Measurements from ENCODE around the gene PRKN.

The PRKN gene

DNA sequence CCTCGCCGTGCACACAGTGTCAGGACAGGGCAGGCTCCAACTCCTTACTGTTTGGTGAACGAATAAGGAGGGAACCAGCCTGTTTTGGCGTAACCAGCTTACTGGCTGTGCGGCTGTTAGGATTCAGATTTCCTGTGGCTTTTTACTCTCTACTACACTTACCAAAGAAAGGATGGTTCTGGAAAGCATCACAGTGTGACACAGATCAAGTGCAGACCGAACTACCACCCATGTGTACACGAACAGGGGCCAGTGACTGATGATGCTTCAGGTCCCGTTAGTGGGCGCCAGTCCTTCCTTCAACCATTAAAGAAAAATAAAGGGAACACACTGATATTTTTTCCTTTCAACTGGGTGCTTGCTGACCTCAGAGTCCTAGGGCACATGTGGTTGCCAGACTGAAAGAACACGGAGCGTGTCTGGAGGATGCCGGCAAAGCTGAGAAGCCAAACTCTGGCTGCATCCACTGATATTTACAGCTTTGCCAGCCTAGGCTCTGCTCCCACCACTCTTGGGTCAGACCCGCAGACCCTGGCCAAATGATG is 1101.4 kb downstream of the PRKN start:
- DNase-seq: no peak

DNA sequence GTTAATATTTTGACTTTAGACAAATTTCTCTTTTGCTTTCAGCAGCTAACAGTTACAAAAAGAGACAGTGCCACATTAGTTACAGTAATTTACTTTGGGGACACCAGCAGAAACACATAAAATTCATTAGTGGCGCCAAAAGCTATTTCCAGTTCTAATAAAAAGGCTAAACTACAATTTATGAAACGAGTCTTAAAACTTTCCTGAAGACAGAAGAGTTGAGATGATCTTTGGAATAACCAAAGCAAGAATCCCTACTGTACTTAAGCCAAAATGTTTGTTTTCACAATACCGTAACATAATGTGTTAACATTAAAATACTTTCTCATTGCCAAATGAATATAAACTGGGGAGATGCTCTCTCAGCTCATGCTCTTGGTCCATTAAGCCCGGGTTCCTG is 1103.5 kb downstream of the PRKN start:
- no peak for DNase-seq

DNA sequence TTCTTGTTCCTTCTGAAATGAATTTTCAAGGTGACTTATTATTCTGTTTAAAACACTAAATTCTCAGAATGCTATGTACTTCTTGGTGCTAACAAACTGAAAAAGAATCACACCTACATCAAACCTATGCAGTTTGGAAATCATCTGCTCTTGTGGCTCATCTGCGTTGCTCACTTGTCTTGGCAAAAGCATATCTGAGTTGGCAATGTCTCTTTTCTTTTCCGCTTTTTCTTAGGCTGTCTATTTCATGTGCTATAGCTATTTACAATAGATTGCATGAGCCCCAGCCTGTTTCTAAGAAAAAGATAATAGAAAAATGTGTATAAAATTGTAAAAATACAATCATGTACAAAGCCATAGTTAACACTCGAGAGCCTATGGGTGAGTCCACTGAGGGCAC is 1104.8 kb downstream of the PRKN start:
- no peak for DNase-seq

DNA sequence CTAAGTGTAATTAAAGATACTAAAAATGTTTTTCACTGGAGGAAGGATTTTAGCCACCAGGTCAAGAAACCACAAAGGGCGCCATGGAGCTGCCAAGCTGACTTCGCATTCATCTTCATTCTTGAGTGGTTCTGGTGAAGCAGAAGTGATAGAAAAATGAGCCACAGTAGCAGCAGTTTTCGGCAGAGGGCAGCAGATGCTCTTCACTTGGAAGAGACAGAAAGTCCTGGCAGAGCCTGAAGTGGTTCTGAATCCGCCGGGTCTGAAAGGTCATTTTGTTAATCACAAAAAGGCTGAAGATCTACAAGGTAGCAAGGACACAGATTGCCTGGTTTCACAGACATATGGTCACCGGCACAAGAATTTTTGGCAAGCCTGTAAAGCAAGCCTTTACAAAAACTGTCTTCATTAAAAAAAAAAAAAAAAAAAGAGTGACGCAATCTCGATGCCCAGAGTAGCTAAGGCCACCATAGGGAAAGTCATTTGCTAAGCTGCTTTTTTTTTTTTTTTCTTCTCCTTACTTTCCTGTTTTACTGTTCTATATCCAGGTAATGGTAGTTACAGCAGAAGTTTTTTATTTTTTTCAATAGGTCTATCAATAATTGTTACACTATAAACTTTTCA is 1108.6 kb downstream of the PRKN start:
- DNase-seq: no peak

DNA sequence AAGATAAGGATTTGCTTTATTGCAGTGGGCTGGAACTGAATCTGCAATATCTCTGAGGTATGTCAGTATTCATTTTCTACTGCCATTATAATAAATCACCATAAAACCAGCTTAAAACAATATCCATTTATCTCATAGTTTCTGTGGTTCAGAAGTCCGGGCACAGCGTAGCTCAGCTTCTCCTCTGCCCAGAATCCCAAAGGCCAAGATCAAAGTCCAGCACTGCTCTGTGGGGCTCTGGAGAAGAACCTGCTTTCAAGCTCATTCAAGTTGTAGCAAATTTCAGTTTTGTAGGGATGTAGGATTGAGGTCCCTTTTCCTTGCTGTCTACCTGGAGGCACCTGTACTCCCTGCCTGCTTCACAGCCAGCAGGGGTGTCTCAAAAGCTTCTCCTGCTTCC is 1113.9 kb downstream of the PRKN start:
- DNase-seq: no peak

DNA sequence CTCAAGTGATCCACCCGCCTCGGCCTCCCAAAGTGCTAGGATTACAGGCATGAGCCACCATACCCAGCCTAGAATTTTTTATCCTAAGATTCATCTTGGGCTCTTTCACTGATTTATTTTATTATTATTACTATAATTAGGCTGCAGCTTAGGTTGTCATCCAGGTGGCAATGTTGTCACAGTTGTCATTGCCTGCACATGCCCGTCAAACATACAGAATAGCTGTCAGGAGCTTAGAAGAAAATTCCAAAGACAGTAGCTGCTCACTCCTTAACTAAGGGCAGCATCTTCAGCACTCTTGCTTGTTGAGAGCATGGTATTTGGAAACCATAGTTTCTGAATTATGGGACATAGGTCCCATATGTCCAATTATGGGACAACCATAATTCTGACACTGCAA is 1118.8 kb downstream of the PRKN start:
- DNase-seq: no peak

DNA sequence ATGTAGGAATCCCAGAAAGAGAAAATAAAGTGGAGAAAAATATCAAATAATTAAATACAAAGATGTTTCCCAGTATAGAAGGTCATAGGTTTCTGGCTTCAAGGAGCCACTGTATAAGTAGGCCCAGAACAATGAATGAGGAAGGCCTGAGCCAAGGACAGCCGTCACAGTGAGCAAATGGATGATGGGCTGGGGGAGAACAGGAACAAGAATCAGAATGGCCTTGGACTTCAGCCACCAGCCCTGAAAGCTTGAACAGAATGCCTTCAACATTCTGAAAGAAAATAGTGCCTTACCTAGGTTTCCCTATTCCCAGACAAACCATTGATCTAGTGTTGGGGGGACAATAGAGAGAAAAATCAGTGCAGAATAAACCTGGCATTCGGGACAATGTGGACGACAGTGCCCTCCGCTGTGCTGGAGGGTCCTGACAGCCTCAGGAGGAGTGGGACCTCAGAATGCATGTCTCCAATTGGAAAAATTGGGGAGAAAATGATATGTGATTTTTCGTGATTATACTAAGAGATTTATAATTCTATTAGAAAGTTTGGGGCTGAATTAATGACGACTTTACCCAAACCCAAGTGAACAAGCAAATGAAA is 1119.8 kb downstream of the PRKN start:
- DNase-seq: no peak

DNA sequence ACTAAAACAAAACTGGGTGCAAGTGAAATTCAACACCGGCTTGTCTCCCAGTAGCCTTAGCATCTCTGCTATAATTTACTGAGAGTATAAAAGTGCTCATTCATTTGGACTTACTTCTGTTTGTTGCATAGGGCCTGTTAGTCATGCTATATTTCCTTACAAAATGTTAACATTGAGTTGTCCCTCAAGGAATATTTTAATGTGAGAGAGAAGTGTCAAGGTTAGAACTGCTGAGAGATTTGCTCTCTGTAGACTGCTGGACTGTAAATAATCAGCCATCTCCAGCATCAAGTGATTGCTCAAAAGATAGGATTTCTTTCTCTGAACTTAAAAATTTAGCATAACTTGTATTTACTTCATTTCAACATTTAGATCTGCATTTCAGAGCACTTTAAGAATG is 1125.2 kb downstream of the PRKN start:
- no peak for DNase-seq

DNA sequence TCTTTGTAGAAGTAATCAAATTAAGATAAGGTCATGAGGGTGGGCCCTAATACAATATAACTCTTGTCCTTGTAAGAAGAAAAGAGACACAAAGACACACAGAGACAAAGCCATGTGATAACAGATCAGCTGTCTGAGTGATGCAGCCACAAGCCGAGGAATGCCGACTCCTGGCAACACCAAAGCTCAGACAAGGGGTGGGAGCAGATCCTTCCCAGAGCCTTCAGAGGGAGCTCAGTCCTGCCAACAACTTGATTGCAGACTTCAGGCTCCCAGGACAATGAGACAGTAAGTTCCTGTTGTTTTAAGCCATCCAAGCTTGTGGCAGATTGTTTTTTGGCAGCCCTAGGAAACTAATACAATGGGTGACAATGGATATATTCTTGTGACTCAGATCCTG is 1128.7 kb downstream of the PRKN start:
- DNase-seq: no peak

DNA sequence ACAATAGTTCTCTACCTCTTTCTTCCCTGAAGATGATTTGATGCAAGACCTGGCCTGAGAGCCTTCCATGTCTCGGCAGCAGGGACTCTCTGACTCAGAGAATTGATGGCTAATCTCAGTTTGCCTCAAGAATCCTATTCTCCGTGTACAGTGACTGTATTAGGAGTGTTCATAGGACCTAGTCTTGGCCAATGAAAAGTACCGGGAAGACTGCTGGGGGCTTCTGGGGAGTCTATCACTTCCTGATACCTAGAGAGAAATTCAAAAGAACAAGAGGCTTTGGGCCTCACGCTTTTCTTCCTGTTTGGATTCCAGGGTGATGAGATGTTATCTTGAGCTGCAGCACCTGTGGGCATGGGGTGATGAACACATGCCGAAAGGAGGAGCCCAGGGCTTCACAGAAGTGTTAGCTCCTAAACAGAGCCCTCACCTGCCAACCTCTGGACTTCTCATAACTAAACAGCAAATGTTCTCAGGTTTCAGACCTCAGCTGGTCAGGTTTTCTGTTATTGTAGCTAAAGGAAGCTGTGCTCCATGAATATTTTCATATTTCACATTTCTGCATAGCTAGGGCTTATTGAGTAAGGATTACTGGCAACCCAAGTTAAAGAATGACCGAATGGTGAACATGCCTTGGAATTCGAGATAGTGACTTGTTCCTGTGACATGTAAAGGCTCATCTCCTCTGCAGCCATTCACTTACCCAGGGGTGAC is 1130.6 kb downstream of the PRKN start:
- DNase-seq: no peak

DNA sequence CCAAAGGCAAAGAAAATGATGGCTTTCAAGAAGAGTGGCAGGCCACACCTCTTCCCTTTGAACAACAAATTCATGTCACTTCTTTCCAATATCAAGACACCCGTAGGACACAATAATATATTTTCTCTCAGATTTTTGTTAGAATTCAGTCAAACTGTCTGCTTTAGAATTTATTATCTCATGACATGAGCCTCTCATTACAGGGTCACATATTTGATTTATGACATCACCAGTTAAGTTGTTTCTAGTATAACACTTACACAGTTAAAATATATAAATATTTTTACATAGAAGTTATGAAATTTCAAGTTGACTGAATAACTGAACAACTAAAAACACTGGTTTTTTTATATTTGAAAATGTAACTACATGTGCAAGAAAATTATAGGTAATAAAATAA is 1133.2 kb downstream of the PRKN start:
- DNase-seq: no peak

DNA sequence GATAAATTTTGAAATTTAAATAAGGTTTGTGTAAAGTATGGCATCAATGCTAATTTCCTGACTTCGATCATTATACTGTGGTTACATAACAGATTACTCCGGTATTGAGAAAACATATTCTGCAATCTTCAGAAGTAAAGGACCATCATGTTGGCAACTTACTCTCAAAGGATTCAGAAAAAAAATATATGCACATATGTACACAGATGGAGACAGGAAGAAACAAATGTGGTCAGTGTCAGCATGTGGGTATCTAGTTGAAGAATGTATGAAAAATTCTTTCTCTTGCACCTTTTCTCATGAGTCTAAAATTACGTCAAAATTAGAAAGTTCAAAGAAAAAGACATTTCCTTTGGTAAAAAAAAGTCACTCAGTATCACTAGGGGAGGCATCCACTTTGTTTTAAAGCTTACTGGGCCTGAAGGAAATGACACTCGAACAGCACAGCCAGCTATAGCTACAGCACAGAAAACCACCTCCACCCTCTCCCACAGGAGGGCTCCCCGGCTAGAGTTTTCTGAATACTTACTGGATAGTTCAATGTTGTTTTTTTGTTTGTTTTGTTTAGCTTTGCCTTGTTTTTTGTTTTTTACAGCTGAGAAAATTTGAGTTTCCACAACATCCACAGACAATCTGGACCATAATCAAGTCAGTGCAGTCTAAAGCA is 1136.5 kb downstream of the PRKN start:
- no peak for DNase-seq

DNA sequence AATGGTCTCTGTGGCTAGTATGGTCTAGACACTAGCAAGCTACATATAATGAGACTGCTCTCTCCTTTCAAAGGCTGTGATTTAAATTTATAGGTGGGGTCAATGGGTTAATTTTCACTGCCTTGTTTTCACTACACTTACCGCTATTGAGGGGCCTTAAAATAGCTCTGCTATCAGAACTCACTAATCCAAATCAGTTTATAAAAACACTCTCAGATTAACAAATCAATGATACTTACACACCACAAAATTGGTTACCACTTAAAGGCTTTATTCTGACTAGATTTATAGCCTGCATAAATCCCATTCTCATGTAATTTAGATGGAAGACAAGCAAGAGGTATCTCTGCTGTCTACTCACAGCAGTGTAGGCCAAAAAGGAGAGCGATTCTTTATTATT is 1140.7 kb downstream of the PRKN start:
- no peak for DNase-seq

DNA sequence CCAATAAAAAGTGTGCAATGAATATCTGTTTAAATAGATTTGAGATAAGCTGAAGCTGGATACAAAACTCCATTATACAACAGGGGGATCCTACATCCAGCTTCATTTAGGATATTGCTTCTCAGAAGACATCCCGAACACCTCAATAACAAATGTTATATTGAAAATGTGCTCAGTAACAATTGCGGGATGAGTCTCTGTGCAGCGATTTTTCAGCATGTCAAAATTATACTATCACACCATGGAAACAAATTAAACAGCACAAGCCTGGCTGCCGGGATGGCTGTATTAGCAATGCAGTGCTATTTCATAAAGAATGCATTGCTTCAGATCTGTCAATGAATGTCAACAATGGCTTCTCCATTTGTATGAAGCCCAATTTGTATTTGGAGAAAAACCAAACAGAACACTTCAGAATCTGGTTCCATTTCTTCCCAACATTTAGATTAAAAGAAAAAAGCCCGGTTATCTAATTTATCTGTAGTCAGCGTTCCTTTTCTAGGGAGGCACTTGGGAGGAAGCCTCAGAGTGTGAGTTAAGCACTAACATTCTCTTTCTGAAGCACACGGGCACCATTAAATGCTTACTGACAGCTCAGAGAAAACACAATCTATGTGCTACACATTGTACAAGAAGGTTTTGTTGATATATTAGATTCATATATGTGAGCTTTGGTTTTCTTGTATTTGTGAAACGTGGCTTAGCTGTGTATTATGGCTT is 1142.8 kb downstream of the PRKN start:
- DNase-seq: no peak

DNA sequence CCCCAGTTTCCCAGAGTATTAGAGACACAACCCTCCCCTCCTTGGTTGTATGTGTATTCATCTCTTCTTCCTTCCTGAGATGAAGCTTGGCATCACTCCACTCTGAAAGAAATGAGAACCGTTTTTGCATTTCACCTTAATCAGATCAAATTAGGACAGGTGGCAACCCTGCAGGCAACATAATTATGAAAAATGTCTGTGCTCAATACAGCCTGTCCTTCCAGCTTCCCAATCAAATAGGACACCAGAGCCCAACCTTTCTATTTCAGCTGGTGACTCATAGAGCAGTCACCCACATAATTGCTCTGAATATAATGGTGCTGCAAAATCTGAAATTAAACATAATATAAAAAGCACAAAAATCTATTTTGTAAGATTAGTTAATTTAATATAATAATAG is 1143.5 kb downstream of the PRKN start:
- no peak for DNase-seq

DNA sequence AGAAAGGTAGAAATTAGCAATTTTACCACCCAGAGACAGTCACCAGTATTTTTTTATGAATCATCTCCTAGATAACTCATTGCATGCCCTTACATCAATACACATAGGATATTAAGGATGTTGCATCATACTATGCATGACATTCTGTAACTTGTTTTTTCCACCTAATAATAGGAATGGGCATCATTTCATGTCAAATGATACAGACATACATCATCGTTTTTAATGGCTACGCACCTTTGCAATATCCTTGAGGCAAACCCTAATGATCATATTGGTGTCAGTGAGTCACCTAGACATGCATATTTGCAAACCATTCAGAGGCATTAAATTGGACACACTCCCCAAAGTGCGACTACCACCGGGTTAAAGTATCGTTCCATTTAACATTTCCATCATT is 1144.0 kb downstream of the PRKN start:
- DNase-seq: no peak

DNA sequence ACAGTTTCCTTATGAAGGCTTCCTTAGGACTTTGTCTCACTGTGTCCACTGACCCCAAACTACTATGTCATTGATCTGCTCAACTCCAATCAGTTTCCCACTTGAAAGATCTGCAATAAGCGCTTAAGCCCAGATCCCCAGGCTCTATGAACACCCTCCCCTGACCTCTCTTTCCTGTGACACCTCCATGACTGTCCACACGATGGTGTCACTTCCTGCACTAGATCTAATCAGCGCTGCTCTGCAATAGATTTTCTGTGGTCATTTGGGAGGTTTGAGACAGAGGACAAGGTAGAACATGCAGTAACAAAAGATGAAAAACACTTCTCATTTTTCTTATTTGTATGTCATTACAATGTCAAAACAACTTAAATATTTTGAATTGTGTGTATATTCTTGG is 1149.1 kb downstream of the PRKN start:
- no peak for DNase-seq

DNA sequence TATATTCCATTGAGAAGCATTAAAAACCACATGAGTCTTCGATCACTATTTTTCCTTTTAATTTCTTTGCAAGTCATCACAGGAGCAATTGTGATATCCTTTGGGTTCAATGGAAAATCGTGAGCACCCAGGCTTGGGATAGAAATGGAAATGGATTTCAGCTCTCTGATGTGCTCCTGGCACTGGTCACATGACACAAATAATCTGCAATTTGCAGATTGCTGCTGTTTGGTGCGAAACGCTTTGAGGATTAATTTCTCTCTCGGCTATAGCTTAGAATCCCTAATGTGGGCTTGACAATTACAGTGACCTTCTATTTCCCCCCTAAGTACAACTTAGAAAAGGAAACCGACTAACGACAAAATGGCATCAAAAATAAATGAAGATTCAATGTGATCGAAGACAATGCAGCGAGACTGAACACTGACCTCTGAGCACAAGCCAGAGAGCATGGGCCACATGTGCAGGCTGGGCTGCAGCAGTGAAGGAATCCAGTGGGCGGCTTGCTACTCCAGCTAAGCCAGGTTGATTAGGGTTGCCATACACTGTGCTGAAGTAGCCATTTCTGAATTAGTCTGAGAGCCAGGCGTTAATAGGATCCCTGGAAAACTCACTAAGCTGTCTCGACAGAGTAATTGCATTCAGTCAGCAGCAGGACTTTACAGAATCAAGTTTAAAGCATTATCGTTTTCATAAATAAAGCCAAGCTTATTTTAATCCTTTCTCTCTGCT is 1151.9 kb downstream of the PRKN start:
- DNase-seq: no peak

DNA sequence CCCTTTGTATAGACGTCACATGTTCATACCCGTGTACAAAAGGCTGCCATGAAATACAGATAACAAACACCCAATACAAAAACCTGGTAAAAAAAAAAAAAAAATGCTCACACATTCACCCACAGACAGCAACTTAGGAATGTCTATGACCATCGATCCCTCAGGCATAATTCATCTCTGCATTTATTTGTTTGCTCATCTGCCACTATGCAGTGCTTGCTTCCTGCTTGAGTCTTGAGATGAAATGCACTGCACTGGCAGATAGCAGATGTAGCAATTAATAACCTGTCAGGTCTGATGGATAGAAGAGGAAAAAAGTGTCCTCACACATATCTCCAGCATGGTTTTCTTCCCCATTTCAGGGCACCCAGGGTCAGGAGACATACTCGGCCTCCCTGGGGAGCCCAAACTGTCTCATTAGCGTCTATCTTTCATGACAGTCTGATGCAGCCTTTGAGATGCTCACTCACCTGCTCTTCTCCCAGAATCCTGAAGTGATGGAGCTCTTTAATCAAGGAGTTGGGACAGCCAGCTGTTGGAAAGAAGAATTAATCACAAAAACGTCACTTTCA is 1158.6 kb downstream of the PRKN start:
- DNase-seq: no peak

DNA sequence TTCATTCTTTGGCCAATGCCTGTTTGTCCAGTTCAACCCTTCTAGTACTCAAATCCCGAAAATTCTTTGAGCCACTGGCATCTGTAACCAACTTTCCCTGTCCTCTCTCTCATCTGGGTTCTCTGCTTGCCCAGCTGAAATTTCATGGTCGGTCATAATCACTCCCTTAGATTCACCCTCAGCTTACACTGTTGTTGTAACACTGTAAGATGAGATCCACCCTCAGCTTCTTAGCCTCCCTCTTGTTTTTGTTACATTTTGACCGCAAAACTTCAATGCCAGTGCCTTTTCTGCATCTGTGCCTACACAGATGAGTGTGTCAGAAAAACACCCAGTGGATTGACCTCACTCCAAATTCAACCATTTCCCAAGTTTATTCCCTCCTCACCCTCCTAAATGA is 1162.6 kb downstream of the PRKN start:
- no peak for DNase-seq

DNA sequence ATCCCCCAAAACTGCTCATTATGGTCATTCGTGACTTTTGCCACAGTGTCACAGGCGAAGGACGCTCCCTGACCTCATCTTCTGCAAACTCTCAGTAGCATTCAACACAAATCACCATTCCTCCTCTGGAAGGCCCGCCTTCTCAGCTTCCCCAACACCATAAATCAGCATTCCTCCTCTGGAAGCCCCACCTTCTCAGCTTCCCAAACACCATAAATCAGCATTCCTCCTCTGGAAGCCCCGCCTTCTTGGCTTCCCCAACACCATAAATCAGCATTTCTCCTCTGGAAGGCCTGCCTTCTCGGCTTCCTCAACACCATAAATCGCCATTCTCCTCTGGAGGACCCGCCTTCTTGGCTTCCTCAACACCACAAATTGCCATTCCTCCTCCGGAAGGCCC is 1165.7 kb downstream of the PRKN start:
- no peak for DNase-seq
